Renal pelvis (tissue), 4 donors: ENCODE data around the gene BMP6. TPM values are rescaled to one million over a fixed set of nuclear protein-coding genes. Genes with fewer than 3 reads are reported as not detected.
"Not testable (repeated sequence)": the region's sequence is repeated elsewhere in the genome, so short reads cannot be mapped to it uniquely, and the experiment has no call there.

ENCODE experiments used
- DNase-seq: peaks from one replicate; pipeline ENCODE4 v3.0.0-alpha.2; 2013
- polyA plus RNA-seq, 3 donors: library from polyadenylated mRNA; unstranded; fragments of 120-200 nt; gene quantifications; one replicate each; pipeline ENCODE4 v1.2.1, GENCODE V29; 2013; ENCODE audit not compliant: insufficient read length in 3 of 3

The BMP6 gene
- polyA plus RNA-seq, 3 donors, result 7.0 to 7.7 (median 7.4) TPM

DNA sequence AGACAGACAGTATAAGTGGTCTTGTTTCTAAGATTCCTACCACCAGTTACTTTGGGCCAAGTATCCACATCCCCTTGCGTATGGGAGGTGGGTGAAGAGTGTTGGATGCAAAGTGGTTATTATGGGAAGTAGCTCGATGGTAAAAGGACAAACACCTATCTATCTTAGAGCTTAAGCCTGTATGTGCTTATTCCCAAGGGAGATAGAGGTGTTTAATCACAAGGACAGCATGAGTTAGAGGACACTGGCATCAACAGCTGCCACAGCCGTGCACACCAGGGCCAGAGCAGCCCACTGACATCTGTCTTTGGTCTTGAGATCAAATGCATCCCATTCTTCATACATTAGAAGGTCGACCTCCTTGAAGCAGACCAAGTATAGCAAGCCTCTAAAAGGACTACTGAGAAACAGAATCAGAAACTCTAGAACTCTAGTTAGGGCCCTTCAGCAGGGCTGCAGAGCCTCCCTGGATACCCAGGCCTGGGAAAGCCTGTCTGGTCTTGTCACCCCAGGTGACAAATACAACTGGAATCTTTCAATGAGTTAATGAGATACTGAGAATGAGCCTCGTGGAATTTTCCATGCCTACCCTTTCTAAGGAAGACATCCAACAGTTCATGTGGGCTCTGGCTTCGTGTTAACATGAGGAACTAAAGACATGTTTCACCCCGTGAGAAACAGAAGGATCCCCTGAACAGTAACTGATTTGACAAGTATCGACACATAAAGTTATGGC, 156.0 kb downstream of the BMP6 start:
- no peak for DNase-seq

GRCh38 chr6:7882505-7883257, 156.8 kb downstream of the BMP6 start:
- DNase-seq, result no peak

GRCh38 chr6:7883381-7883780, 157.5 kb downstream of the BMP6 start:
- DNase-seq, result no peak

DNA sequence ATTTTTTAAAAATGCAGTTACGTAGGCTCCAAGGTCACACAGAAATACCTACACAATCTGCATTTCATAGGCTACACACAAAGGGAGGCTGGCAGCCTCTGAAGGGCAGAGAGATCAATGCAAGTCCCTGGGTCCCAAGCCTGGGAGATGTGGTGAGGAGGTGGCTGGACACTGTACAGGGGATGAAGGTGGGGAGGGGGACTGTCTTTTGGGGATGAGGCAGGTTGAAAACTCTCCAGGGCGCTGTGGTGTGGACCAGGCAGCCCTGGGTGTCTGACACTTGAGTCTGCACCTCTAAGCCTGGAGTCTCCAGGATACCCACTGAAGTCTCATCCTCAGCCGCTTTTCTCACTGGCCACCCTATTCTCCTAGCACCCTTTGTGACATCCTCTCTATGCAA, 160.2 kb downstream of the BMP6 start:
- no peak for DNase-seq

- DNase-seq, result no peak
Observed at GRCh38 chr6:7887278-7887991, 161.5 kb downstream of the BMP6 start.

GRCh38 chr6:7888587-7889357, 162.9 kb downstream of the BMP6 start:
- no peak for DNase-seq

DNA sequence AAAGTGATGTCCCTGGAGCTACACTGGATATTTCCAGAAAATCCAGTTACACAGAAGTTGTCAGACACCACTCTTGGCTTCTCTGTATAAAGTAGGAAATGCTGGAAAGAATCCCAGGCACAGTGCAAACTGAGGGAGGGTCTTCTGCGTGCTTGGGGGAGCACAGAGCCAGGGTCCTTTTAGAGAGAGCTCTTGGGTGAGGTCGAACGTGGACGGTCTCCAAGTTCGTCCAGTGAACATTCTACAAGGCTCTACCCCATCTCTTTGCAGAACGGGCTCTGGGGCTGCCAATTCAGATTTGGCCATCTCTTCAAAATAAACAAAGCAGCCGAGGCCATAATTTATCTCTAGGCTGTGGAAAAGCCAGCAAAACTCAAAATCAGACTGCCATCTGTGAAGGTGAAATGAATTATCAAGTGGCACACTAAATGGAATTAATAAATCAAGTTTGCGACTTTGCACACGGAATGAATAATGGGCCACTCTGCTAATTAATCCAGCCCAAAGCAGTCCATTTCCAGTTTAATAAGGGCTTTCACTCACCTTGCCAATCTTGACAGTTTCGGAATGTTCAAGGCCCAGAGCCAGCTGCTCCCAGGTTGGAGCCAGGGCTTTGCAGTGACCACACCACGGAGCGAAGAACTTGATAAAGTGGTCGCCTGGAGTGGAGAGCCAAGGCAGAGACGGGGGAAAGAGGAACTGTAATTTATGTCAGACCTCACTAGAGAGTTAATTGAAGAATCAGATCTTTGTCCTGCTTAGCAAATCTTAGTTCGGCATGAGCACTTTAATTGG, 165.4 kb downstream of the BMP6 start:
- no peak for DNase-seq

GRCh38 chr6:7892367-7892766, 166.5 kb downstream of the BMP6 start:
- not testable (repeated sequence) for DNase-seq

DNA sequence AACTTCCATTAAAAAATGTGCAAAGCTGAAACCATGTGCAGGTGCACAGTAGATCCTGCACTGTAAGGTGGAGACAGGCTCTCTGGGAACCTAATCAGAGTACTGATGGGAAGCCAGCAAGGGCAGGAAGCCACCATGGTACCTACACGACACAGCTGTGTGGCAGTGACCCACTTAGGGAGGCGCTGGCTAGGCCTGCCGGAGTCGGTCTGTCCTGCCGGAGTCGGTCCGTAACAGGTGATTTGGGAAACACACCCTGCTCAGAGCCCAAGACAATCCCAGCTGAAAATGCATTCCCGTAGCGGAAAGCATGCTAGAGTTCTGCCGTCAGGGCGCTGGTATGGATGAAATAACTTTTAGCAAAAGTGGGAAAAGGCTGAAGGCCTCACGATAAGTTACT, 167.4 kb downstream of the BMP6 start:
- no peak for DNase-seq

DNA sequence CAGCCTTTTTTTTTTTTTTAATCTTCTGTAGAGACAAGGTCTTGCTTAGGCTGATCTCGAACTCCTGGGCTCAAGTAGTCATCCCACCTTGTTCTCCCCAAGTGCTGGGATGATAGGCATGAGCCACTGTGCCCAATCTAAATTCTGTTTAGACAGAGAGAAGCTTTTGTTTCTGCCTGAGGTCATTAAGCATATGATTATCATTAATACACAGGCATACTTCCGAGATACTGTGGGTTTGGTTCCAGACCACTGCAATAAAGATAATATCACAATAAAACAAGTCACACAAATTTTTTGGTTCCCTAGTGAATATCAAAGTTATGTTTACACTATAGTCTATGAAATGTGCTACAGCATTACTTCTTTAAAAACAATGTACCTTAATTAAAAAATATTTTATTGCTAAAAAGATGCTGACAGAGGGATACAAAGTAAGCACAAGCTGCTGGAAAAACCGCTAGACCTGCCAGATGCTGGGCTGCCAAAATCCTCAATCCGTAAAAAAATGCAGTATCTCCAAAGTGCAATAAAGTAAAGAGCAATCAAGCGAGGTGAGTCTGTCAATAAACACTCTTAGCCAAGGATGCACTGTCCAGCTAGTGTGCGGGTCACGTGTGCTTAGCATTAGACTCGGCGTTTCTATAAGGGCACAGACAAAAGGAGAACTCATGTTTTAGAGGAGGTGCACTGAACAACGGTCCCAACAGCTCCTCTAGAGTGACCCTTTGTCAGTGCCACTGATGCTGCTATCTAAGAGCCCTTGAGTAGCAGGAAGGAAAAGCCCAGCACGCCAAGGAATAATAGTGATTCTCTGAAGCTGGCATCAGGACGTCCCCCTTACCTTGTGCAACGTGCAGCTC, 168.6 kb downstream of the BMP6 start:
- DNase-seq, result no peak

DNA sequence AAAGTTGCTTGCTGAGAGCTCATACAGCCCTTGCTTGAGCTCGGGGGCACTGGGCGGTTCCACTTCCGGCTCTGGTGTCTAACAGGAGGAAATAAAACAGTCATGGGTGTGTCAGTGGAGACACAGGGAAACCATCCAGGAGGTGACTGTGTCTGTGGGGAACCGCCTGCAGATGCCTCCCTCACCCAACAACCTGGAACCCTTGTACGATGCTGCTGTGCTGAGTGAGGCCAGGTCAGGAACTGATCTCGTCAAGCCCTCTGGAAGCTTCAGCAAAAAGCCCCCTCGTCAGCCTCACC, 169.2 kb downstream of the BMP6 start:
- DNase-seq, result no peak

GRCh38 chr6:7896465-7896987, 170.6 kb downstream of the BMP6 start:
- no peak for DNase-seq

DNA sequence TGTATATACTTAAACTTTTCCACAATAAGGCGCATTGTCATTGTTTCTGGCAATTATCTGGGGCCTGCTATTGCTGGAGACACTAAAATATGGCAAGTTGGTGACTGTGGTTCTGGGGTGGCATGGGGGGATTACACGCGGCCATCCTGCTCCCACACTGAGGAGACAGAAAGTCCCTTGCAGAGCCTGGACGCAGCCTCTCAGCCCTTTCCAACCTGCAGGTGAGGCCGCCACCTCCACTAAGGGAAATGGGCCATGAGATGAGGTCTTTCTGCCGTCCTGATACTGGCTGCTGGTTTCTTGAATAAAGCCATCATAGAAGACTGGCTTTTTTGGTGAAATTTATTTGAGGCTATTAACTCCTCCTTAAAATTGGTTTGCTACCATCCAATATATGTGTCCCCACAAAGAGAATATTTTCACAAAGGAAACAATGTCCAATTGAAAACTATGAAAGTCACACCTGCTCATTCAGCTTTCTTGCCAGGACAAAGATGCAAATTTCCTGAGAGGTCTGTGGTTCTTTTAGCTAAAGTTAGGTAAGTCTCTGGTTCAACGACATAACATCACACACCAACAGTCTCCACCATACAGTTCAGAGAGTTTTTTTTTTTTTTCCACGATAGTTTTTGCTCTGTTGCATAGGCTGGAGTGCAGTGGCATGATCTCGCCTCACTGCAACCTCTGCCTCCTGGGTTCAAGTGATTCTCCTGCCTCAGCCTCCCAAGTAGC, 171.7 kb downstream of the BMP6 start:
- DNase-seq, result no peak

DNA sequence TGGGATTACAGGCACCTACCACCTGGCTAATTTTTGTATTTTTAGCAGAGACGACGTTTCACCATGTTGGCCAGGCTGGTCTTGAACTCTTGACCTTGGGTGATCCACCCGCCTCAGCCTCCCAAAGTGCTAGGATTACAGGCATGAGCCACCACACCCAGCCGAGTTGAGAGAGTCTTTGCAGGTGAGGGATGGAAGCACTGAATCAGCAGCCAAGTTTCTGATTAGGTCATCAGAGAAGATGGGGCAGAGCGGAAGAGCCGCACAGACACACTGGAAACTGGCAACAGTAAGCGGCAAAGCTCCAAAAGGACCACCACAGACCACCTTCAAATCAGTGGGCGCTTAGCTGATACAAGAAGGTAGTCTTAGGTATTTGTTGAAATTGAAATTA, 172.3 kb downstream of the BMP6 start:
- not testable (repeated sequence) for DNase-seq

GRCh38 chr6:7899101-7899888, 173.4 kb downstream of the BMP6 start:
- no peak for DNase-seq

- no peak for DNase-seq
Observed at GRCh38 chr6:7899889-7900213, 174.0 kb downstream of the BMP6 start.

DNA sequence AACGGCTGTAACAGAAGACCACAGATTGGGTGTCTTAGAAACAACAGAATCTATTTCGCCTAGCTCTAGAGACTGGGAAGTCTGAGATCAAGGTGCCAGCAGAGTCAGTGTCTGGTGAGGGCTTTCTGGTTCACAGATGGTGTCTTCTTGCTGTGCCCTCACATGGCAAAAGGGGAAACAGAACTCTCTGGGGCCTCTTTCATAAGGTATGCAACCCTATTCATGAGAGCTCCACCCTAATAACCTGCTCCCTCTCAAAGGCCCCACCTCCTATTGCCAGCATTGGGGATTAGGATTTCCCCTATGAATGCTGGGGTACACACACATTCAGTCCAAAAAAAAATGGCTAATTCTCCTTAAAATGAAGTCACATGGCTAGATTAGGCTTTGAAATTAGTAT, 174.7 kb downstream of the BMP6 start:
- no peak for DNase-seq

- DNase-seq, result no peak
Observed at GRCh38 chr6:7901056-7901455, 175.2 kb downstream of the BMP6 start.

DNA sequence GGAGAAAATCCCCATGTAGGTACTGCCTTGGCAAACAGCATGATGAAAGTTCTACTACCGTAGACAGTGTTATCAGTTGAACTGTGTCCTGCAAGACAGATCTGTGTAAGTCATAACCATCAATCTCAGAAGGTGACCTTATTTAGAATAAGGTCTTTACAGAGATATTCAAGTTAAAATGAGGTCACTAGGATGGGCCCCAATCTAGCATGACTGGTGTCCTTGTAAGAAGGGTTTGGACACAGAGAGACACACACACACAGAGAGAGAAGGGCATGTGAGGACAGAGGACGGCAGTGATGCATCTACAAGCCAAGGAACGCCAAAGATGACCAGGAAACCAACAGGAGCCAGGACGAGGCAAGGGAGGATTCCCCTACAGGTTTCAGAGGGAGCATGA, 175.9 kb downstream of the BMP6 start:
- no peak for DNase-seq
